SJCRH30 (cell line): ENCODE measurements around the gene PFKFB2. TPM values are rescaled to one million over a fixed set of nuclear protein-coding genes. Genes with fewer than 3 reads are reported as not detected.

ENCODE experiments used
- DNase-seq, 2 experiments: peaks; one replicate each; pipeline ENCODE4 v3.0.0-alpha.2; 2015 to 2020
- H3K27ac ChIP-seq: fragments of 250-450 bp; sonication (Bioruptor Pico); 2 replicates; pipeline ENCODE4 v1.5.1; 2020; ENCODE audit warnings: mild to moderate bottlenecking, moderate library complexity
- H3K27me3 ChIP-seq: fragments of 250-450 bp; sonication (Bioruptor Pico); 2 replicates; pipeline ENCODE4 v1.5.1; 2020; ENCODE audit warnings: mild to moderate bottlenecking, moderate library complexity
- H3K36me3 ChIP-seq: fragments of 250-450 bp; sonication (Bioruptor Pico); 2 replicates; pipeline ENCODE4 v1.5.1; 2020; ENCODE audit warnings: mild to moderate bottlenecking, moderate library complexity
- H3K4me1 ChIP-seq: fragments of 250-450 bp; sonication (Bioruptor Pico); 2 replicates; pipeline ENCODE4 v1.5.1; 2020; ENCODE audit warnings: mild to moderate bottlenecking, moderate library complexity
- H3K4me3 ChIP-seq: fragments of 250-450 bp; sonication (Bioruptor Pico); 2 replicates; pipeline ENCODE4 v1.5.1; 2020; ENCODE audit warnings: mild to moderate bottlenecking, moderate library complexity
- H3K9me3 ChIP-seq: fragments of 250-450 bp; sonication (Bioruptor Pico); replicated peaks from 2 replicates; pipeline ENCODE4 v1.5.1; 2020; ENCODE audit warnings: mild to moderate bottlenecking, moderate library complexity
- total RNA-seq: library from RNA; depleted of rRNA; stranded (reverse); fragments of >200 nt; shearing (Covaris generic); gene quantifications from 2 replicates; pipeline ENCODE4 v1.2.3, GENCODE V29; 2014

The PFKFB2 gene
- total RNA-seq, 1 experiment from 2014 or later: 1.0 TPM

GRCh38 chr1:207018707-207019106 is 34.4 kb upstream of the PFKFB2 start:
- Histone ChIP-seq H3K4me3 (no peak overlapping the region), H3K4me1 (no peaks in the 10 kb centered on the region)

GRCh38 chr1:207019161-207019560 is 33.9 kb upstream of the PFKFB2 start:
- Histone ChIP-seq H3K27ac (no peak overlapping the region), H3K36me3 (no peaks in the 10 kb centered on the region), H3K4me3 (no peak overlapping the region), H3K4me1 (no peaks in the 10 kb centered on the region), H3K9me3 (no peaks in the 10 kb centered on the region), H3K27me3 (peaks cover 18% of the 10 kb centered on the region; the same call in 1 of the 2 replicates)
- no peak for DNase-seq

More at GRCh38 chr1:207018707-207019106, 34.4 kb upstream of the PFKFB2 start:
- H3K27ac ChIP-seq: no peak overlapping the region
- H3K27me3 ChIP-seq: peaks cover 18% of the 10 kb centered on the region; the same call in 1 of the 2 replicates
- H3K9me3 ChIP-seq: no peaks in the 10 kb centered on the region
- DNase-seq: no peak
- H3K36me3 ChIP-seq: no peaks in the 10 kb centered on the region

- DNase-seq: no peak
- no peak overlapping the region for H3K27ac ChIP-seq
- H3K4me3 ChIP-seq: no peak overlapping the region
- no peaks in the 10 kb centered on the region for H3K9me3 ChIP-seq
- no peaks in the 10 kb centered on the region for H3K4me1 ChIP-seq
- no peaks in the 10 kb centered on the region for H3K36me3 ChIP-seq
- peaks cover 18% of the 10 kb centered on the region; the same call in 1 of the 2 replicates for H3K27me3 ChIP-seq
Observed at GRCh38 chr1:207019661-207020060, 33.4 kb upstream of the PFKFB2 start.

GRCh38 chr1:207020065-207020708 is 32.9 kb upstream of the PFKFB2 start:
- Histone ChIP-seq H3K36me3 (no peaks in the 10 kb centered on the region), H3K4me1 (no peaks in the 10 kb centered on the region)

GRCh38 chr1:207020709-207021107 is 32.4 kb upstream of the PFKFB2 start:
- no peaks in the 10 kb centered on the region for H3K36me3 ChIP-seq
- no peaks in the 10 kb centered on the region for H3K9me3 ChIP-seq
- H3K27ac ChIP-seq: no peak overlapping the region
- DNase-seq: no peak
- peaks cover 18% of the 10 kb centered on the region; the same call in 1 of the 2 replicates for H3K27me3 ChIP-seq
- H3K4me1 ChIP-seq: no peaks in the 10 kb centered on the region
- no peak overlapping the region for H3K4me3 ChIP-seq

More at GRCh38 chr1:207020065-207020708, 32.9 kb upstream of the PFKFB2 start:
- peaks cover 18% of the 10 kb centered on the region; the same call in 1 of the 2 replicates for H3K27me3 ChIP-seq
- no peak for DNase-seq
- no peak overlapping the region for H3K4me3 ChIP-seq
- no peak overlapping the region for H3K27ac ChIP-seq
- no peaks in the 10 kb centered on the region for H3K9me3 ChIP-seq

- no peak overlapping the region for H3K4me3 ChIP-seq
- H3K4me1 ChIP-seq: no peaks in the 10 kb centered on the region
- DNase-seq: no peak
Observed at GRCh38 chr1:207021139-207021861, 31.8 kb upstream of the PFKFB2 start.

GRCh38 chr1:207021876-207022596 is 31.0 kb upstream of the PFKFB2 start:
- peaks cover 18% of the 10 kb centered on the region; the same call in 1 of the 2 replicates for H3K27me3 ChIP-seq
- no peaks in the 10 kb centered on the region for H3K4me1 ChIP-seq
- H3K4me3 ChIP-seq: no peak overlapping the region
- no peak for DNase-seq
- H3K36me3 ChIP-seq: no peaks in the 10 kb centered on the region
- H3K27ac ChIP-seq: no peak overlapping the region
- H3K9me3 ChIP-seq: no peaks in the 10 kb centered on the region

More at GRCh38 chr1:207021139-207021861, 31.8 kb upstream of the PFKFB2 start:
- Histone ChIP-seq H3K36me3 (no peaks in the 10 kb centered on the region), H3K27me3 (peaks cover 18% of the 10 kb centered on the region; the same call in 1 of the 2 replicates), H3K27ac (no peak overlapping the region), H3K9me3 (no peaks in the 10 kb centered on the region)

- H3K4me1 ChIP-seq: no peaks in the 10 kb centered on the region
- H3K27ac ChIP-seq: no peak overlapping the region
- no peaks in the 10 kb centered on the region for H3K9me3 ChIP-seq
- H3K36me3 ChIP-seq: no peaks in the 10 kb centered on the region
- no peak for DNase-seq
- H3K4me3 ChIP-seq: no peak overlapping the region
- peaks cover 18% of the 10 kb centered on the region; the same call in 1 of the 2 replicates for H3K27me3 ChIP-seq
Observed at GRCh38 chr1:207022996-207023679, 29.9 kb upstream of the PFKFB2 start.

- no peak overlapping the region for H3K27ac ChIP-seq
- H3K4me3 ChIP-seq: no peak overlapping the region
- peaks cover 18% of the 10 kb centered on the region; the same call in 1 of the 2 replicates for H3K27me3 ChIP-seq
- DNase-seq: no peak
- no peaks in the 10 kb centered on the region for H3K36me3 ChIP-seq
- H3K9me3 ChIP-seq: no peaks in the 10 kb centered on the region
- H3K4me1 ChIP-seq: no peaks in the 10 kb centered on the region
Observed at GRCh38 chr1:207024202-207025145, 28.6 kb upstream of the PFKFB2 start.

GRCh38 chr1:207025146-207025880 is 27.8 kb upstream of the PFKFB2 start:
- Histone ChIP-seq H3K4me3 (no peak overlapping the region), H3K27me3 (peaks cover 11% of the 10 kb centered on the region; the same call in 1 of the 2 replicates), H3K27ac (no peak overlapping the region), H3K4me1 (no peaks in the 10 kb centered on the region), H3K9me3 (no peaks in the 10 kb centered on the region), H3K36me3 (no peaks in the 10 kb centered on the region)
- no peak for DNase-seq

- peaks cover 11% of the 10 kb centered on the region; the same call in 1 of the 2 replicates for H3K27me3 ChIP-seq
- no peaks in the 10 kb centered on the region for H3K9me3 ChIP-seq
- H3K27ac ChIP-seq: no peak overlapping the region
- no peaks in the 10 kb centered on the region for H3K36me3 ChIP-seq
- H3K4me1 ChIP-seq: no peaks in the 10 kb centered on the region
- no peak overlapping the region for H3K4me3 ChIP-seq
- DNase-seq: no peak
Observed at GRCh38 chr1:207026104-207026534, 27.0 kb upstream of the PFKFB2 start.

- Histone ChIP-seq H3K27me3 (peaks cover 10% of the 10 kb centered on the region; the same call in 1 of the 2 replicates), H3K4me1 (no peaks in the 10 kb centered on the region), H3K9me3 (no peaks in the 10 kb centered on the region), H3K4me3 (no peak overlapping the region), H3K27ac (no peak overlapping the region), H3K36me3 (no peaks in the 10 kb centered on the region)
- no peak for DNase-seq
Observed at GRCh38 chr1:207027206-207027777, 25.8 kb upstream of the PFKFB2 start.

- H3K27me3 ChIP-seq: peaks cover 4% of the 10 kb centered on the region; the same call in 1 of the 2 replicates
- no peak for DNase-seq
Observed at GRCh38 chr1:207027921-207028320, 25.2 kb upstream of the PFKFB2 start.

More at GRCh38 chr1:207027921-207028320, 25.2 kb upstream of the PFKFB2 start:
- Histone ChIP-seq H3K4me1 (no peaks in the 10 kb centered on the region), H3K9me3 (no peaks in the 10 kb centered on the region), H3K27ac (no peak overlapping the region), H3K36me3 (no peaks in the 10 kb centered on the region), H3K4me3 (no peak overlapping the region)
